RPMI8226 (cell line): Measurements from ENCODE around the gene ASXL1.

Source experiments
- DNase-seq: peaks from one replicate; pipeline ENCODE4 v3.0.0-alpha.2; 2015

Gene ASXL1

GRCh38 chr20:32482442-32483261 is 124.5 kb downstream of the ASXL1 start:
- DNase-seq, result peak; percentile 41

- DNase-seq, result peak; percentile 77
These were observed 125.5 kb downstream of the ASXL1 start for GRCh38 chr20:32483351-32484224.

GRCh38 chr20:32484225-32484957 is 126.3 kb downstream of the ASXL1 start:
- peak; percentile 49 for DNase-seq

GRCh38 chr20:32484958-32485769 is 127.0 kb downstream of the ASXL1 start:
- DNase-seq, result peak; percentile 91

GRCh38 chr20:32485770-32486478 is 127.8 kb downstream of the ASXL1 start:
- DNase-seq, result no peak

GRCh38 chr20:32487381-32487780 is 129.2 kb downstream of the ASXL1 start:
- DNase-seq, result no peak

- no peak for DNase-seq
These were observed 130.1 kb downstream of the ASXL1 start for GRCh38 chr20:32488066-32488838.
